D721Med (cell line): ENCODE results near the gene SLC1A1.

Experiments
- DNase-seq: peaks from one replicate; pipeline ENCODE4 v3.0.0; 2011; ENCODE audit warnings: low spot score; ENCODE audit not compliant: insufficient read length
- FAIRE-seq: peaks from 2 replicates; lab custom pipeline; 2011; peaks lifted over from hg19 to GRCh38; lab: Jason Lieb, UNC
- CTCF ChIP-seq: IDR thresholded peaks from 2 replicates; pipeline ENCODE4 v1.5.1; 2012; ENCODE audit warnings: mild to moderate bottlenecking, control low read depth; ENCODE audit not compliant: insufficient read depth; ENCODE audit errors: missing control alignments

Gene SLC1A1

GRCh38 chr9:4617752-4618151 lies 127.5 kb downstream of the SLC1A1 start:
- FAIRE-seq (no peak), DNase-seq (no peak)
- TF ChIP-seq CTCF, result no peak

- DNase-seq (no peak), FAIRE-seq (no peak)
- TF ChIP-seq CTCF, result no peak
These were observed 128.4 kb downstream of the SLC1A1 start for GRCh38 chr9:4618700-4619099.

- no peak for FAIRE-seq
- no peak for DNase-seq
These were observed 129.9 kb downstream of the SLC1A1 start for GRCh38 chr9:4620057-4620765.

GRCh38 chr9:4620881-4621555 lies 130.8 kb downstream of the SLC1A1 start:
- no peak for TF ChIP-seq CTCF
- DNase-seq, result no peak
- FAIRE-seq, result no peak

More at GRCh38 chr9:4620057-4620765, 129.9 kb downstream of the SLC1A1 start:
- no peak for TF ChIP-seq CTCF

GRCh38 chr9:4622016-4622415 lies 131.7 kb downstream of the SLC1A1 start:
- no peak for FAIRE-seq
- no peak for TF ChIP-seq CTCF
- DNase-seq, result no peak

- DNase-seq (no peak), FAIRE-seq (no peak)
- TF ChIP-seq CTCF, result no peak
These were observed 140.6 kb downstream of the SLC1A1 start for GRCh38 chr9:4630836-4631235.
